Mammary epithelial cell (primary cell): ENCODE data around the gene LRRC14B.

Experiments
- CTCF ChIP-seq, 2 donors: IDR thresholded peaks in 1 of 2; conservative IDR thresholded peaks in 1 of 2; 2 replicates each; pipeline ENCODE4 v1.5.1; 2011 to 2012; ENCODE audit warnings: inconsistent platforms in 2 of 2, low read length in 2 of 2, mild to moderate bottlenecking in 2 of 2, control low read depth in 1 of 2, low read depth in 1 of 2; ENCODE audit not compliant: insufficient read depth in 1 of 2; ENCODE audit errors: extremely low read depth in 1 of 2
- EZH2 ChIP-seq: IDR thresholded peaks from 2 replicates; pipeline ENCODE4 v1.6.1; 2012; ENCODE audit warnings: low read length, inconsistent platforms, borderline replicate concordance

GRCh38 chr5:142246-142810 lies 49.0 kb upstream of the LRRC14B start:
- TF ChIP-seq CTCF (conservative IDR thresholded peaks at IDR 0.05 in 1 of 2, IDR thresholded peaks at IDR 0.05 in 1 of 2; ENCODE audit: extremely low read depth in 1 of 2, insufficient read depth in 1 of 2, low read depth in 1 of 2, low read length in 2 of 2) (no peak), EZH2 (no peak)
